GM12874 (cell line): ENCODE measurements around the gene TNRC18.

ENCODE experiments used
- TF ChIP-seq, protein P1 (sequence below): IDR thresholded peaks from 2 replicates; pipeline ENCODE4 v1.5.1; 2011; ENCODE audit warnings: low read depth, mild to moderate bottlenecking, control low read depth, low read length, moderate library complexity; ENCODE audit not compliant: insufficient read depth

The TNRC18 gene

GRCh38 chr7:5283421-5284303, 140.0 kb downstream of the TNRC18 start:
- TF ChIP-seq, protein P1, sequence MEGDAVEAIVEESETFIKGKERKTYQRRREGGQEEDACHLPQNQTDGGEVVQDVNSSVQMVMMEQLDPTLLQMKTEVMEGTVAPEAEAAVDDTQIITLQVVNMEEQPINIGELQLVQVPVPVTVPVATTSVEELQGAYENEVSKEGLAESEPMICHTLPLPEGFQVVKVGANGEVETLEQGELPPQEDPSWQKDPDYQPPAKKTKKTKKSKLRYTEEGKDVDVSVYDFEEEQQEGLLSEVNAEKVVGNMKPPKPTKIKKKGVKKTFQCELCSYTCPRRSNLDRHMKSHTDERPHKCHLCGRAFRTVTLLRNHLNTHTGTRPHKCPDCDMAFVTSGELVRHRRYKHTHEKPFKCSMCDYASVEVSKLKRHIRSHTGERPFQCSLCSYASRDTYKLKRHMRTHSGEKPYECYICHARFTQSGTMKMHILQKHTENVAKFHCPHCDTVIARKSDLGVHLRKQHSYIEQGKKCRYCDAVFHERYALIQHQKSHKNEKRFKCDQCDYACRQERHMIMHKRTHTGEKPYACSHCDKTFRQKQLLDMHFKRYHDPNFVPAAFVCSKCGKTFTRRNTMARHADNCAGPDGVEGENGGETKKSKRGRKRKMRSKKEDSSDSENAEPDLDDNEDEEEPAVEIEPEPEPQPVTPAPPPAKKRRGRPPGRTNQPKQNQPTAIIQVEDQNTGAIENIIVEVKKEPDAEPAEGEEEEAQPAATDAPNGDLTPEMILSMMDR, result no peak

- TF ChIP-seq, protein P1, result no peak
Measured at GRCh38 chr7:5282543-5283316, 140.9 kb downstream of the TNRC18 start, which contains the start of gene SLC29A4. Gene SLC29A4 (plus strand): TSS chr7:5282943. CDS start chr7:5287817, 4,874 bp downstream.

GRCh38 chr7:5279734-5280133, 143.9 kb downstream of the TNRC18 start:
- TF ChIP-seq, protein P1, result no peak

DNA sequence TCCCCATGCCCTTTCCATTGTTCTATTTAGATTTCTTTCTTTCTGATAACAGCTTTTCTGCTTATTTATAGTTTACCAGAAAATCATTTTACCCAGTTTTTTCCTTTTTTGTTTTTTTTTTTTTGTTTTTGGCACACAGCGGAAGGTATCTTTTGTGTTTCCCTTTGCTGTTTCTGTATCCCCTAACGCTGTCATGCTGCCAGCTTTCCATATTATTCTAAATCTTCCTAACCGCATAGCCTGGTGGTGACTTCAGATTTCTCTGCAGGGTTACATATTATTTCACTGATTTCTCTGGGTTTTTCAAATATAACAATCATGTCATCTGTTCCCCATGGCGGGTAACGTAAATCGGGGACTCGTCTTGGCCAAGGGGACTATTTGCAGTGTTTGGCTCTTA, 144.9 kb downstream of the TNRC18 start:
- TF ChIP-seq, protein P1, result no peak

- TF ChIP-seq, protein P1, result no peak
Measured at GRCh38 chr7:5276611-5277010, 147.0 kb downstream of the TNRC18 start.

DNA sequence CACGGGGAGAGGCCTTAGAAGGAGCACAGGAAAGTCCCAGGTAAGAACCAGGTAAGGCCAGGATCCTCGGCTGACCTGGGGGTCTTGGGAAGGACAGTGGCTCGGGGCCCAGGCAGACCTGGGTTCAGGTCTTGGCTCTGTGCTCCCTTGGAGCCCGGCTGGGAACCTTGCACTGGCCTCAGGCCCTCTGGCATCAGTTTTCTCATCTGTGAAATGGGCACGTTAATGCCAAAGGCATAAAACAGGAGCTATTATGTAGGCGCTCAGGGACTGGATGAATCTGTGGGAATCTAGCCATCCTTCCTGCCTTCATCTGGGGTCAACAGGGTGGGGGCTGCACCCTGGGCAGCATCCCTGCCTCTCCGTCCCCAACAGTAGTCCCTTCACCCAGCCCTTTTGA, 149.2 kb downstream of the TNRC18 start:
- TF ChIP-seq, protein P1, result no peak

DNA sequence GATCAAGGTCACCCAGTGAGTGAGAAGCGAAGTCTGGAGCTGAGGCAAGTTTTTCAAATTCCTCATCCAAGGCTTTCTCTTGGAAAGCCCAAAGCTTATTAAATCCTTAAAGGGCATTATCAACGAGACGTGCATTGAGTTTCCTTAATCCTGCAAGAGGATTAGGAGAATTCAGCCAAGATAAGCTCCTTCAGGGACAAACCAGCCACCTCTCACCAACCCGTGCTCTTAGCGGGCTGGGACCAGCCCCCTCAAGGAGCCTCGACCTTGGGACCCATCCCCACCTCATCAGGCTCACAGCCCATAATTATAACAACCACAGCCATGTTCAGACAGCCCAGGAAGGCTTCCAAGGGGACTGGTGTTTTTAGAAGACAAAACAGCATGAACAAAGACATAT, 152.8 kb downstream of the TNRC18 start:
- TF ChIP-seq, protein P1, result no peak
